Heart left ventricle (tissue), 16 donors: ENCODE data around the gene UBB. TPM values are rescaled to one million over a fixed set of nuclear protein-coding genes. Genes with fewer than 3 reads are reported as not detected.

Experiments
- ATAC-seq, 4 donors: fragments of 200-7000 bp; cut with Tn5 transposase; one replicate each; pipeline ENCODE4 v1.9.1; 2020 to 2022; ENCODE audit warnings: moderate library complexity in 4 of 4, mild to moderate bottlenecking in 3 of 4, moderate number of reproducible peaks in 1 of 4
- DNase-seq, 5 donors: peaks; one replicate each; pipeline ENCODE4 v3.0.0-alpha.2; 2020
- H3K27ac ChIP-seq, 12 donors: fragments of 200-600 bp; sonication (generic) in 4 of 12; one replicate each; pipeline versions ENCODE4 v1.5.0 to v1.8.0; 2016 to 2022; ENCODE audit warnings: mild to moderate bottlenecking in 2 of 12
- H3K27me3 ChIP-seq, 9 donors: fragments of 200-600 bp; sonication (generic) in 2 of 9; one replicate each; pipeline versions ENCODE4 v1.5.1 to v1.8.0; 2016 to 2022; ENCODE audit warnings: mild to moderate bottlenecking in 3 of 9
- H3K36me3 ChIP-seq, 9 donors: fragments of 200-600 bp; sonication (generic) in 2 of 9; one replicate each; pipeline versions ENCODE4 v1.5.0 to v1.8.0; 2018 to 2022; ENCODE audit warnings: mild to moderate bottlenecking in 2 of 9
- H3K4me1 ChIP-seq, 12 donors: fragments of 200-600 bp; sonication (generic) in 4 of 12; one replicate each; pipeline versions ENCODE4 v1.5.0 to v1.8.0; 2016 to 2022; ENCODE audit warnings: mild to moderate bottlenecking in 3 of 12
- H3K4me3 ChIP-seq, 12 donors: fragments of 200-600 bp; sonication (generic) in 4 of 12; one replicate each; pipeline versions ENCODE4 v1.5.0 to v1.8.0; 2017 to 2022; ENCODE audit warnings: mild to moderate bottlenecking in 9 of 12, moderate library complexity in 4 of 12
- H3K9me3 ChIP-seq, 12 donors: fragments of 200-600 bp; sonication (generic) in 4 of 12; one replicate each; pipeline versions ENCODE4 v1.5.0 to v1.8.0; 2016 to 2022; ENCODE audit warnings: mild to moderate bottlenecking in 1 of 12
- CTCF ChIP-seq, 12 donors: fragments of 200-600 bp; sonication (generic) in 4 of 12; IDR thresholded peaks; one replicate each; pipeline versions ENCODE4 v1.5.0 to v1.8.0; 2018 to 2022; ENCODE audit warnings: antibody characterized with exemption in 12 of 12, mild to moderate bottlenecking in 5 of 12
- POLR2A ChIP-seq, 2 donors: fragments of 450-650 bp; IDR thresholded peaks; one replicate each; pipeline ENCODE4 v1.6.1; 2017; ENCODE audit warnings: antibody characterized with exemption in 2 of 2, mild to moderate bottlenecking in 2 of 2, moderate library complexity in 2 of 2
- WGBS, 4 donors: extraction: QIAGEN DNeasy Blood & Tissue Kit in 2 of 4; methylation state at CpG; one replicate each; pipeline versions ENCODE4 v1.1.5 to v1.1.7; 2013 to 2018; 5-methylcytosine and 5-hydroxymethylcytosine counted together
- intact Hi-C, 10 donors: fragments of 100-400 bp; cut with DNase I; formaldehyde crosslinking; loops; one replicate each; pipeline versions ENCODE4 v1.11.1 to v1.14.2; 2022
- long read RNA-seq, 3 donors: library from polyadenylated mRNA; unstranded; transcript quantifications; one replicate each; pipeline ENCODE4 v2.0.0, GENCODE V29; 2020 to 2021
- polyA plus RNA-seq, 2 donors: library from polyadenylated mRNA; stranded (reverse); fragments of 200-250 nt; gene quantifications; one replicate each; pipeline ENCODE4 v1.2.3, GENCODE V29; 2013
- total RNA-seq, 9 donors: library from RNA; depleted of rRNA in 2 of 9; stranded (reverse); fragments of >200 nt in 2 of 9; fragmentation: NEBNext Ultra II Directional in 3 of 9; extraction: Animal tissue kit (Norgen Biotek cat#: 25700) in 3 of 9; gene quantifications; one replicate each; pipeline versions ENCODE4 v1.1.0 to v1.2.4, GENCODE V29; 2016 to 2023
- donor health status: ischemic (EF 13 %, LVEDD 7.1; RV severe dilation, severe dysfunction).
- donor health status: healthy with polysubstance abuse.
- donor health status: DM: no; HTN: yes; CAD: no.
- donor health status: DM: no; HTN: no; CAD: no.
- donor health status: ischemic (EF 25% LVEDD 6.9; RV normal size, moderate dysfunction).
- donor health status: ischemic (EF 25% LVEDD 5.7; RV mildly dilated, moderate dysfunction).
- donor health status: healthy.
- donor health status: DM: yes; HTN: yes; CAD: no.
- donor health status: ischemic (EF 35%, LVEDD 5.7; RV mildly dilated, moderate dysfunction).
- donor health status: nonischemic (EF 11% LVEDD 7.7; RV severe dilation, severe dysfunction).
- donor health status: DM: yes; HTN: yes; CAD: no.
- donor health status: PGD.
- donor health status: ischemic (EF 29% LVEDD 5.4; RV normal size, mild dysfunction).
- donor health status: nonischemic (EF 23%, LVEDD 6.1; RV moderate dilation, normal function).

Gene UBB
- total RNA-seq = 1,000 to 10,000 TPM in 8 of 9 donors, 100 to 1,000 TPM in 1; 665 to 2,180 (median 1,547) TPM
- 1,000 to 10,000 TPM in 1 of 2 donors, 100 to 1,000 TPM in 1; 932 to 1,006 TPM for polyA plus RNA-seq
- long read RNA-seq, donor 1, transcript UBB-203 (2 exons, 1,012 nt) = minor isoform, 5 of 316 reads
- long read RNA-seq, donor 1, transcript UBB-201 (2 exons, 1,225 nt) = major isoform, 279 of 316 reads
- long read RNA-seq, donor 1, partial matches to known transcripts = 0 of 316 reads
- long read RNA-seq, donor 1, other reads (novel, unspliced or antisense) = 32 of 316 reads
- long read RNA-seq, donor 2, transcript UBB-201 (2 exons, 1,225 nt) = major isoform, 162 of 172 reads
- long read RNA-seq, donor 2, partial matches to known transcripts = 0 of 172 reads
- long read RNA-seq, donor 2, other reads (novel, unspliced or antisense) = 8 of 172 reads
- long read RNA-seq, donor 3, transcript UBB-201 (2 exons, 1,225 nt) = major isoform, 63 of 67 reads
- long read RNA-seq, donor 3, partial matches to known transcripts = 0 of 67 reads
- long read RNA-seq, donor 3, other reads (novel, unspliced or antisense) = 4 of 67 reads

- TF ChIP-seq CTCF (IDR thresholded peaks at IDR 0.05) (peak in 3 of 12 donors; percentile 10 to 17 (median 13)), POLR2A (IDR thresholded peaks at IDR 0.05) (peak; percentile 70 to 97)
- Histone ChIP-seq H3K36me3 (peaks cover 0 to 25% (median 19%) of the 10 kb centered on the region in 9 donors), H3K27me3 (no peaks in the 10 kb centered on the region), H3K4me1 (peaks cover 10 to 35% (median 25%) of the 10 kb centered on the region in 12 donors), H3K4me3 (peak within 1 kb of the TSS; percentile 45 to 83 (median 72)), H3K27ac (peak within 1 kb of the TSS; percentile 88 to 99 (median 95)), H3K9me3 (no peaks in the 10 kb centered on the region)
- DNase-seq (peak; percentile 98), ATAC-seq (peak; percentile 98 to 99 (median 99))
- WGBS, 4 donors = 0 to 1% (median 0%) methylated on average over 61 to 67 of the region's 67 CpGs
- intact Hi-C loops = loop anchor here in 6 of 10 donors (1.0 to 10.0 kb wide), 5 partner anchors 25 to 64 kb away; partner anchors contain the start of gene TRPV2 (in 2 of the 6)
Observed at GRCh38 chr17:16380640-16381495, at the start of gene UBB. Gene UBB, plus strand, starts transcription at chr17:16381091. Its CDS starts 817 bp downstream, at chr17:16381908.

- Histone ChIP-seq H3K4me1 (no peaks in the 10 kb centered on the region), H3K27me3 (no peaks in the 10 kb centered on the region), H3K4me3 (no peak overlapping the region), H3K36me3 (peaks cover 0 to 14% (median 5%) of the 10 kb centered on the region in 9 donors), H3K27ac (no peak overlapping the region), H3K9me3 (no peaks in the 10 kb centered on the region)
- ATAC-seq (no peak), DNase-seq (no peak)
- intact Hi-C loops = no loop called here
- whole genome bisulfite sequencing, 4 donors = 93 to 95% (median 94%) methylated on average over 3 of the region's 3 CpGs
- TF ChIP-seq CTCF (IDR thresholded peaks at IDR 0.05) (no peak), POLR2A (IDR thresholded peaks at IDR 0.05) (no peak)
Observed at GRCh38 chr17:16338391-16338790, 42.5 kb upstream of the UBB start.

- Histone ChIP-seq H3K27me3 (no peaks in the 10 kb centered on the region), H3K36me3 (peaks cover 0 to 22% (median 7%) of the 10 kb centered on the region in 9 donors), H3K4me3 (no peak overlapping the region), H3K27ac (no peak overlapping the region), H3K9me3 (no peaks in the 10 kb centered on the region), H3K4me1 (no peaks in the 10 kb centered on the region)
- no peak for ATAC-seq
- intact Hi-C loops = no loop called here
- TF ChIP-seq CTCF (IDR thresholded peaks at IDR 0.05) = no peak
- no peak for TF ChIP-seq POLR2A (IDR thresholded peaks at IDR 0.05)
- DNase-seq = no peak
- 98 to 100% (median 100%) methylated on average over 1 of the region's 1 CpG for WGBS, 4 donors
Observed at GRCh38 chr17:16339402-16339801, 41.5 kb upstream of the UBB start.
